ENCODE measurements around the gene PPP1R18. TPM values are rescaled to one million over a fixed set of nuclear protein-coding genes. Genes with fewer than 3 reads are reported as not detected.

PPP1R18 gene
- total and polyA plus RNA-seq, 9 of the 15 experiments (the other 6 are each of a cell fraction or from before 2014, with no cell fraction given), result 12.0 to 99.2 (median 42.6) TPM

- TF ChIP-seq NFE2L1 (tag; IDR thresholded peaks at IDR 0.05; ENCODE audit: borderline replicate concordance, low read depth) (no peak), GMEB1 (CRISPR knock-in tag; IDR thresholded peaks at IDR 0.05) (no peak), ZNF609 (CRISPR knock-in tag; IDR thresholded peaks at IDR 0.05; ENCODE audit: borderline replicate concordance) (no peak), TFAM (CRISPR knock-in tag; conservative IDR thresholded peaks at IDR 0.05) (no peak), NCOA4 (IDR thresholded peaks at IDR 0.05; ENCODE audit: partially characterized antibody) (no peak), POLR3G (IDR thresholded peaks at IDR 0.05; ENCODE audit: extremely low read depth, insufficient read length, insufficient replicate concordance) (no peak), THAP7 (CRISPR knock-in tag; IDR thresholded peaks at IDR 0.05) (no peak), PHTF2 (CRISPR knock-in tag; IDR thresholded peaks at IDR 0.05) (no peak), HDAC6 (IDR thresholded peaks at IDR 0.05; ENCODE audit: low read depth, low read length) (no peak), TGIF2 (CRISPR knock-in tag; IDR thresholded peaks at IDR 0.05) (no peak), ZNF165 (CRISPR knock-in tag; IDR thresholded peaks at IDR 0.05; ENCODE audit: borderline replicate concordance) (no peak), CCAR2 (IDR thresholded peaks at IDR 0.05; ENCODE audit: low read depth, low read length) (no peak), CBX3 (IDR thresholded peaks at IDR 0.05; ENCODE audit: borderline replicate concordance in 1 of 2, low read length in 2 of 2) (peak in 1 of 2 experiments; percentile 40; a peak in 1 of 3 replicates), PHF20 (IDR thresholded peaks at IDR 0.05; ENCODE audit: partially characterized antibody) (no peak), NFYB (IDR thresholded peaks at IDR 0.05; ENCODE audit: extremely low read depth, insufficient read length) (no peak), ZHX1 (conservative IDR thresholded peaks at IDR 0.05; ENCODE audit: low read length) (no peak), SIN3B (IDR thresholded peaks at IDR 0.05; ENCODE audit: low read depth) (no peak), RBM39 (optimal IDR thresholded peaks at IDR 0.05; ENCODE audit: low read depth, low read length) (no peak)
Observed at GRCh38 chr6:30722280-30723112, 36.1 kb upstream of the PPP1R18 start (continued).
